Activated B cell treated with CpG ODN at 0.5 μM for 24 hours (primary cell): ENCODE data around the gene ZNF414. TPM values are rescaled to one million over a fixed set of nuclear protein-coding genes. Genes with fewer than 3 reads are reported as not detected.

Experiments used
- ATAC-seq: fragments of 200-7000 bp; cut with Tn5 transposase; one replicate; pipeline ENCODE4 v1.10.0; 2021; ENCODE audit warnings: low read depth, mild to moderate bottlenecking, moderate library complexity
- CTCF ChIA-PET: fragments of 350-600 bp; sonication (Branson Sonifier 250); formaldehyde crosslinking; loops from one replicate; lab custom pipeline; 2021; ENCODE audit warnings: antibody characterized with exemption; lab: Charles Lee
- POLR2A ChIA-PET: fragments of 350-600 bp; sonication (Branson Sonifier 250); formaldehyde crosslinking; loops from one replicate; lab custom pipeline; 2021; ENCODE audit warnings: antibody characterized with exemption; lab: Charles Lee
- DNase-seq: peaks from one replicate; pipeline ENCODE4 v3.0.0; 2022
- H3K27ac Mint-ChIP-seq: one replicate; pipeline ENCODE4 v1.8.0; 2020; ENCODE audit warnings: mixed read lengths
- H3K27me3 Mint-ChIP-seq: one replicate; pipeline ENCODE4 v1.8.0; 2021; ENCODE audit warnings: mixed read lengths
- H3K36me3 Mint-ChIP-seq: one replicate; pipeline ENCODE4 v1.8.0; 2021; ENCODE audit warnings: low read depth, mixed read lengths
- H3K4me1 Mint-ChIP-seq: one replicate; pipeline ENCODE4 v1.8.0; 2021; ENCODE audit warnings: mixed read lengths
- H3K4me3 Mint-ChIP-seq: one replicate; pipeline ENCODE4 v1.8.0; 2020; ENCODE audit warnings: mild to moderate bottlenecking, mixed read lengths
- H3K9me3 Mint-ChIP-seq: one replicate; pipeline ENCODE4 v1.8.0; 2020; ENCODE audit warnings: mixed read lengths
- CTCF ChIP-seq: fragments of 200-600 bp; IDR thresholded peaks from one replicate; pipeline ENCODE4 v1.8.0; 2022; ENCODE audit warnings: antibody characterized with exemption, mild to moderate bottlenecking
- intact Hi-C: fragments of 100-400 bp; cut with micrococcal nuclease; formaldehyde crosslinking; loops from one replicate; pipeline ENCODE4 v1.15.1; 2024
- total RNA-seq: library from RNA; stranded (reverse); gene quantifications from 2 replicates; pipeline ENCODE4 v1.2.3, GENCODE V29; 2022

ZNF414 gene
- total RNA-seq, 1 donor from 2014 or later, result 28.6 TPM

GRCh38 chr19:8483165-8483564 is 30.8 kb downstream of the ZNF414 start:
- H3K9me3 Mint-ChIP-seq, result no peaks in the 10 kb centered on the region
- H3K4me1 Mint-ChIP-seq, result peaks cover 26% of the 10 kb centered on the region
- POLR2A ChIA-PET, result no interaction called here

GRCh38 chr19:8482696-8483095 is 31.3 kb downstream of the ZNF414 start:
- ChIA-PET CTCF (interaction anchor here (1.1 kb wide), 1 partner anchor 23 kb away, joined by 4 read pairs; no protein-coding TSS in a partner anchor), POLR2A (no interaction called here)
- ATAC-seq, result no peak
- H3K27ac Mint-ChIP-seq, result no peak overlapping the region
- no peak for TF ChIP-seq CTCF
- no peak for DNase-seq
- no peaks in the 10 kb centered on the region for H3K9me3 Mint-ChIP-seq
- peaks cover 24% of the 10 kb centered on the region for H3K4me1 Mint-ChIP-seq
- no peak overlapping the region for H3K4me3 Mint-ChIP-seq
- peaks cover 84% of the 10 kb centered on the region for H3K36me3 Mint-ChIP-seq
- H3K27me3 Mint-ChIP-seq, result no peaks in the 10 kb centered on the region
- intact Hi-C loops, result no loop called here

More at GRCh38 chr19:8483165-8483564, 30.8 kb downstream of the ZNF414 start:
- Mint-ChIP-seq H3K36me3 (peaks cover 84% of the 10 kb centered on the region), H3K27ac (no peak overlapping the region), H3K27me3 (no peaks in the 10 kb centered on the region), H3K4me3 (no peak overlapping the region)
- TF ChIP-seq CTCF, result no peak
- CTCF ChIA-PET, result no interaction called here
- DNase-seq (no peak), ATAC-seq (no peak)
- intact Hi-C loops, result no loop called here

- intact Hi-C loops, result no loop called here
- no peaks in the 10 kb centered on the region for H3K9me3 Mint-ChIP-seq
- CTCF ChIA-PET, result interaction anchor here (0.6 to 1.1 kb wide), 3 partner anchors 24 to 1783 kb away, joined by 3 to 4 read pairs (median 3); no protein-coding TSS in a partner anchor
- peaks cover 83% of the 10 kb centered on the region for H3K36me3 Mint-ChIP-seq
- ATAC-seq (no peak), DNase-seq (no peak)
- H3K4me1 Mint-ChIP-seq, result peaks cover 16% of the 10 kb centered on the region
- TF ChIP-seq CTCF, result no peak
- POLR2A ChIA-PET, result interaction anchor here (0.5 kb wide), 1 partner anchor 76 kb away, joined by 6 read pairs; no protein-coding TSS in a partner anchor
- no peak overlapping the region for H3K27ac Mint-ChIP-seq
- H3K4me3 Mint-ChIP-seq, result no peak overlapping the region
- H3K27me3 Mint-ChIP-seq, result no peaks in the 10 kb centered on the region
Measured at GRCh38 chr19:8481616-8482015, 32.4 kb downstream of the ZNF414 start.

- Mint-ChIP-seq H3K27ac (no peak overlapping the region), H3K9me3 (no peaks in the 10 kb centered on the region), H3K4me1 (peaks cover 14% of the 10 kb centered on the region), H3K36me3 (peaks cover 82% of the 10 kb centered on the region), H3K4me3 (no peak overlapping the region), H3K27me3 (no peaks in the 10 kb centered on the region)
- ChIA-PET CTCF (interaction anchor here (0.8 kb wide), 1 partner anchor 98 kb away, joined by 3 read pairs; no protein-coding TSS in a partner anchor), POLR2A (no interaction called here)
- DNase-seq (no peak), ATAC-seq (no peak)
- intact Hi-C loops, result no loop called here
- no peak for TF ChIP-seq CTCF
Measured at GRCh38 chr19:8481201-8481600, 32.8 kb downstream of the ZNF414 start.

GRCh38 chr19:8478598-8478997 is 35.4 kb downstream of the ZNF414 start:
- no peaks in the 10 kb centered on the region for H3K9me3 Mint-ChIP-seq
- ChIA-PET POLR2A (no interaction called here), CTCF (no interaction called here)
- TF ChIP-seq CTCF, result no peak
- peak overlapping the region; percentile 32 for H3K27ac Mint-ChIP-seq
- ATAC-seq, result no peak
- intact Hi-C loops, result no loop called here
- no peaks in the 10 kb centered on the region for H3K27me3 Mint-ChIP-seq
- H3K4me3 Mint-ChIP-seq, result no peak overlapping the region
- H3K4me1 Mint-ChIP-seq, result peaks cover 38% of the 10 kb centered on the region
- H3K36me3 Mint-ChIP-seq, result peaks cover 82% of the 10 kb centered on the region
- no peak for DNase-seq
